ENCODE data around the gene STX1B.
"Not testable (repeated sequence)": the region's sequence is repeated elsewhere in the genome, so short reads cannot be mapped to it uniquely, and the experiment has no call there.

The STX1B gene

GRCh38 chr16:31023252-31023602 lies 12.8 kb upstream of the STX1B start:
- Histone ChIP-seq H3K4me1 (ENCODE audit: insufficient read depth, low read length, severe bottlenecking) (no peaks in the 10 kb centered on the region), H2AFZ (ENCODE audit: low read length) (no peak overlapping the region), H3K79me2 (ENCODE audit: insufficient read depth, low read length) (no peaks in the 10 kb centered on the region), H3K9ac (ENCODE audit: low read length) (no peak overlapping the region), H3F3A (ENCODE audit: insufficient read depth, low read length) (no peaks in the 10 kb centered on the region), H3K27ac (ENCODE audit: low read depth, low read length, poor library complexity, severe bottlenecking) (no peak overlapping the region), H3K4me3 (ENCODE audit: low read depth, low read length, poor library complexity, severe bottlenecking) (no peak overlapping the region), H3K4me2 (ENCODE audit: low read length) (no peak overlapping the region), H4K20me1 (ENCODE audit: insufficient read depth, low read length) (no peaks in the 10 kb centered on the region), H3K9me2 (ENCODE audit: low read depth, low read length) (no peaks in the 10 kb centered on the region), H3K36me3 (ENCODE audit: insufficient read depth, low read length) (no peaks in the 10 kb centered on the region), H3K9me3 (ENCODE audit: low read length) (no peaks in the 10 kb centered on the region), H3K27me3 (ENCODE audit: insufficient read depth, low read length) (no peaks in the 10 kb centered on the region; the same call in 1 of the 2 replicates)
- TF ChIP-seq, protein P1, sequence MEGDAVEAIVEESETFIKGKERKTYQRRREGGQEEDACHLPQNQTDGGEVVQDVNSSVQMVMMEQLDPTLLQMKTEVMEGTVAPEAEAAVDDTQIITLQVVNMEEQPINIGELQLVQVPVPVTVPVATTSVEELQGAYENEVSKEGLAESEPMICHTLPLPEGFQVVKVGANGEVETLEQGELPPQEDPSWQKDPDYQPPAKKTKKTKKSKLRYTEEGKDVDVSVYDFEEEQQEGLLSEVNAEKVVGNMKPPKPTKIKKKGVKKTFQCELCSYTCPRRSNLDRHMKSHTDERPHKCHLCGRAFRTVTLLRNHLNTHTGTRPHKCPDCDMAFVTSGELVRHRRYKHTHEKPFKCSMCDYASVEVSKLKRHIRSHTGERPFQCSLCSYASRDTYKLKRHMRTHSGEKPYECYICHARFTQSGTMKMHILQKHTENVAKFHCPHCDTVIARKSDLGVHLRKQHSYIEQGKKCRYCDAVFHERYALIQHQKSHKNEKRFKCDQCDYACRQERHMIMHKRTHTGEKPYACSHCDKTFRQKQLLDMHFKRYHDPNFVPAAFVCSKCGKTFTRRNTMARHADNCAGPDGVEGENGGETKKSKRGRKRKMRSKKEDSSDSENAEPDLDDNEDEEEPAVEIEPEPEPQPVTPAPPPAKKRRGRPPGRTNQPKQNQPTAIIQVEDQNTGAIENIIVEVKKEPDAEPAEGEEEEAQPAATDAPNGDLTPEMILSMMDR (IDR thresholded peaks at IDR 0.05; ENCODE audit: low read length) = no peak
- TF ChIP-seq EZH2 (IDR thresholded peaks at IDR 0.05; ENCODE audit: borderline replicate concordance, low read length) = no peak

DNA sequence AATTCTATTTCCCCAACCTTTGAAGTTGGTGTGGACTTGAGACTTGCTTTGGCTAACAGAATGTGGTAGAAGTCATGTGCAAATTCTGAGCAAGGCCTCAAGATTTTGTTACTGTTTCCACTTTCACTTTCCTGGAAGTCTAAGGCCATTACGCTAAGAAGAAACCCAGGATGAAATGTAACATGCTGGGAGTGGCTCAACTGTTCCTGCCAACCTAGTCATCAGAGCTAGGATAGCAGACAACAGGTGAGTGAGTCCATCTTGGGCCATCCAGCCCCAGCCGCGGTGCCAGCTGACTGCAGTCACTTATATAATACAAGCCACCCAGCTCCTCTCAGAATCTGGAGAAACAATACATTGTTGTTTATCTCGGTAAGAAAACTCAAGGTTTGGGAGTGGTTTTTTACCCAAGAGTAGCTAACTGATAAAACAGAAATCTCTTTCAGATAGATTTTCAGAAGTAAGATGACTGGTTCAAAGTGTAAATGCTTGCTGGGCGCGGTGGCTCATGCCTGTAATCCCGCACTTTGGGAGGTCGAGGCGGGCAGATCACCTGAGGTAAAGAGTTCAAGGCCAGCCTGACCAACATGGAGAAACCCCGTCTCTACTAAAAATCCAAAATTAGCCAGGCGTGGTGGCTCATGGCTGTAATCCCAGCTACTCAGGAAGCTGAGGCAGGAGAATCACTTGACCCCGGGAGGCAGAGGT lies 12.3 kb upstream of the STX1B start:
- no peak overlapping the region for H3K4me2 ChIP-seq (ENCODE audit: low read length)
- TF ChIP-seq EZH2 (IDR thresholded peaks at IDR 0.05; ENCODE audit: borderline replicate concordance, low read length) = no peak
- TF ChIP-seq, protein P1 (IDR thresholded peaks at IDR 0.05; ENCODE audit: low read length) = no peak
- H4K20me1 ChIP-seq (ENCODE audit: insufficient read depth, low read length) = no peaks in the 10 kb centered on the region
- no peak overlapping the region for H3K4me3 ChIP-seq (ENCODE audit: low read depth, low read length, poor library complexity, severe bottlenecking)
- H3K9ac ChIP-seq (ENCODE audit: low read length) = no peak overlapping the region
- H3K9me3 ChIP-seq (ENCODE audit: low read length) = no peaks in the 10 kb centered on the region
- H2AFZ ChIP-seq (ENCODE audit: low read length) = no peak overlapping the region
- no peaks in the 10 kb centered on the region for H3K79me2 ChIP-seq (ENCODE audit: insufficient read depth, low read length)
- H3K4me1 ChIP-seq (ENCODE audit: insufficient read depth, low read length, severe bottlenecking) = no peaks in the 10 kb centered on the region
- no peak overlapping the region for H3K27ac ChIP-seq (ENCODE audit: low read depth, low read length, poor library complexity, severe bottlenecking)
- no peaks in the 10 kb centered on the region for H3F3A ChIP-seq (ENCODE audit: insufficient read depth, low read length)
- H3K36me3 ChIP-seq (ENCODE audit: insufficient read depth, low read length) = no peaks in the 10 kb centered on the region
- no peaks in the 10 kb centered on the region for H3K9me2 ChIP-seq (ENCODE audit: low read depth, low read length)
- no peaks in the 10 kb centered on the region; the same call in 1 of the 2 replicates for H3K27me3 ChIP-seq (ENCODE audit: insufficient read depth, low read length)

DNA sequence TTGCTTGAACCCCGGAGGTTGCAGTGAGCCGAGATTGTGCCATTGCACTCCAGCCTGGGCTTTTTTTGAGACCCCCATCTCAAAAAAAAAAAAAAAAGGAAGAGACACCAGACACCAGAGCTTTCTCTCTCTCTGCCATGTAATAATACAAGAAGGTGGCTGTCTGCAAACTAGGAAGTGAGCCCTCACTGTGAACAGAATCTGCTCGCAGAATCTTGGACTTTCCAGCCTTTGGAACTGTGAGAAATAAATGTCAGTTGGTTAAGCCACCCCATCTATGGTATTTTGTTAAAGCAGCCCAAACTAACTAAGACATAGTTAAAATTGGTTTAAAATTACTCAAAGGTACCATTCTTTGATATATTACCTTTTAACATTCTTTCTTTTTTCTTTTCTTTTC lies 10.1 kb upstream of the STX1B start:
- TF ChIP-seq, protein P1 (IDR thresholded peaks at IDR 0.05; ENCODE audit: low read length) = no peak
- no peak for TF ChIP-seq EZH2 (IDR thresholded peaks at IDR 0.05; ENCODE audit: borderline replicate concordance, low read length)
- Histone ChIP-seq H3K9me3 (ENCODE audit: low read length) (no peaks in the 10 kb centered on the region), H3K4me2 (ENCODE audit: low read length) (no peak overlapping the region), H3F3A (ENCODE audit: insufficient read depth, low read length) (no peaks in the 10 kb centered on the region), H3K9ac (ENCODE audit: low read length) (no peak overlapping the region), H2AFZ (ENCODE audit: low read length) (no peak overlapping the region), H3K36me3 (ENCODE audit: insufficient read depth, low read length) (no peaks in the 10 kb centered on the region), H3K27me3 (ENCODE audit: insufficient read depth, low read length) (no peaks in the 10 kb centered on the region; the same call in 1 of the 2 replicates), H3K27ac (ENCODE audit: low read depth, low read length, poor library complexity, severe bottlenecking) (no peak overlapping the region), H3K4me3 (ENCODE audit: low read depth, low read length, poor library complexity, severe bottlenecking) (no peak overlapping the region), H4K20me1 (ENCODE audit: insufficient read depth, low read length) (no peaks in the 10 kb centered on the region), H3K4me1 (ENCODE audit: insufficient read depth, low read length, severe bottlenecking) (no peaks in the 10 kb centered on the region), H3K79me2 (ENCODE audit: insufficient read depth, low read length) (no peaks in the 10 kb centered on the region), H3K9me2 (ENCODE audit: low read depth, low read length) (no peaks in the 10 kb centered on the region)

DNA sequence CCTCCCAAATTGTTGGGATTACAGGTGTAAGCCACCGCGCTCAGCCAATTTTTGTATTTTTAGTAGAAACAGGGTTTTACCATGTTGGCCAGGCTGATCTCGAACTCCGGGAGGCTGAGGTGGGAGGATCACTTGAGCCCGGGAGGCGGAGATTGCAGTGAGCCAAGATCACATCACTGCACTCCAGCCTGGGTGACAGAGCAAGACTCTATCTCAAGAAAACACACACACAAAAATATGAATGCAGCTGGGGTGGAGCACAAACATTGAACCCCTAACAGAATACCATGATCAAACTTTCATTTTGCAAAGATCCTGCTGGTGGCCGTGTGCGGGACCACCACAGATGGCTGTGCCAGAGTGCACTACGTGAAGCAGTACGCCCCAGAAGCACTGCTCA lies 7.3 kb upstream of the STX1B start:
- H3K4me2 ChIP-seq (ENCODE audit: low read length); H3F3A ChIP-seq (ENCODE audit: insufficient read depth, low read length); H3K27me3 ChIP-seq (ENCODE audit: insufficient read depth, low read length); H4K20me1 ChIP-seq (ENCODE audit: insufficient read depth, low read length); H3K79me2 ChIP-seq (ENCODE audit: insufficient read depth, low read length); H3K9me2 ChIP-seq (ENCODE audit: low read depth, low read length); H3K9ac ChIP-seq (ENCODE audit: low read length); H3K9me3 ChIP-seq (ENCODE audit: low read length); H2AFZ ChIP-seq (ENCODE audit: low read length); H3K27ac ChIP-seq (ENCODE audit: low read depth, low read length, poor library complexity, severe bottlenecking); H3K4me1 ChIP-seq (ENCODE audit: insufficient read depth, low read length, severe bottlenecking); H3K4me3 ChIP-seq (ENCODE audit: low read depth, low read length, poor library complexity, severe bottlenecking); H3K36me3 ChIP-seq (ENCODE audit: insufficient read depth, low read length): not testable (repeated sequence)
